Stimulated activated CD4-positive, alpha-beta T cell treated with anti-CD3 and anti-CD28 coated beads, Interleukin-4, amount 100 ng/mL, for 24 hours (primary cell): ENCODE data around the gene INPP4B.

Experiments
- DNase-seq: peaks from one replicate; pipeline ENCODE4 v3.0.0-alpha.2; 2020

Gene INPP4B

DNA sequence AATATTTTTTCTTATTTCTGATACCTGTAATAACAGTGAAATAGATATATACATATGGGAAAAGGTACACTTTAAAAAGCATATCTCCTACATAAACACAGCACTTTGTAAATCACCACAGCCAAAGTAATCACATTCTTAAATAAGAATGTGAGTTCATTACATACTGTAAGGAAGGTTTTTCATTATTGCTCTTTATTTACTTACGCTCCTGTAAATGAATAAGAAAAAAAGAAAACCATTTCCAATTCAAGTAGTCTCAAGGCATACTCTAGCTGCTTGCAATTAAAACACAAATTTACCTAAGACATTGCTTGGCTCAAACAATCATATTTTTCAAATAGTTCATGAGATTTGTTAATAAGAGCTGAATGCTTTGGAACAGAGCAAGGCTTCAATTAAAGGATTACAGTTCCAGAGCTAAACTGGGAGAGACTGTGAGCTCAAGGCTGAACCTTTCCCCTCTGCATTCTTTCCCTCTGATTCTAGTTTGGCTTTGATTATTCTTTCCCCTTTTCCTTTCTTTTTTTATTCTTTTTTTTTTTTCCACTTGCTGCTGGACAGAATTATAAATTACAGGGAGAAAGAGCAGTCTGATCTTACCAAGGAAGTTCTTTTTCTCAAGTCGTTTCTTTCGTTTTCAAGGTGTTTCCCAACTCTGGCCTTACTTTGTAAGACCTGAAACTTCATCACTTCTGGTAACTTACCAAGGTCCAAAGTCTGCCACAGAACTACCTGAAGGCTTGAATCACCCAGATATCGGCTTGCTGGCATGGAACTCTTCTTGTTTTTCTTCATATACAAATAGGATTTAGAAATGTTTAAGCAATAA, 278.3 kb downstream of the INPP4B start:
- peak; percentile 39 for DNase-seq

DNA sequence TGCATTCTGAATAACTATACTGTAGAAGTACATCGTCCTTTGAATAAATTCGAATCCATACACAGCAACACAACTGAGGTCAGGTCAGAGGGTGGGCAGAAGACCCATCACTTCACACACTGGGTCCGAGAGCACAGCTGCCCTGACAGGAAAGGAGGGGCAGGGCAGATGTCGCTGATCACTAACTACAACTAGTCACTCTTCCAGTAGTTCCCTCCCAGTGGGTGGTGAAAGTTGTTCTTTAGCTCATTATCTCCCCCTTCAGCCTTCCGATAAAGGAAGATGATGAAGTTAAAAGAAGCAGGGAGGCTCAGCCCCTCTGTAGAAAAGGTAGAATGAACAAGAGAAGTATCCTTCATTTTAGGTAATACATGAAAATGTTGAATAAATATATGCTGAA, 278.9 kb downstream of the INPP4B start:
- DNase-seq: peak; percentile 72

DNA sequence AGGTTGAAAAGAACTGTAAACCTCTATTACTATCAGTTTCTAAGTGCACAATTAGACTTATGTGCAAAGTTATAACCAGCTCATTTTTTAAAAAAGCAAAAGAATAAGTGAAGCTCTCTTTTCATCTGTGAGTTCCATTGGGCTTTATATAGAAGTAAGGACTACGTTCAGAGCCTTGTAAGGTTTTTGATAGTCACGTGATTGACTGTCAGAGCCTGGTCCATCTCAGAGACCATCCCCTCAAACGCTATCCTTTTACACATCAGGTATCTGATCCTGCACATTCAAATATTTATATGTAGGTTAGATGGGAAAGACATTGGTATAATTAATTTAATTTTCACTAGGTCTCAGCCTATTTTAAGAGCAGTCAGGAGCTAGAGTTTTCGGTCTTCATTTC, 279.3 kb downstream of the INPP4B start:
- no peak for DNase-seq

DNA sequence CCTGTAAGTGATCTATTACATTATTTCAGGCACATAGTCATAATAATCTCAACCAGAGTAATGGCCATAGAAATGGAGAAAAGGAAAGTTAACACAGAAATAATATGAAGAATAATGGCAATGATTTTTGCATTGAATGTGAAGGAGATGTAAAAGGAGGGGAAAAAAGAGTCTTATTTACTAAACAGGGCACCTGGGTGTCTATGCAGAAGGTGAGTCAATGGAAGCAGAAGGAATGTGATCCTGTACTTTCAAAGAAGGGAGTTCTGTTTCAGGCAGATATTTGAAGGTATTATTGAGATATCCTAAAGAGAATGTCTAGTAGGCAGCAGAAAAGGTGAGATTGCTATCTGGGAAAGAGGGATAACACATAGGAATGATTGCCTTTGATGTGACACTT, 279.9 kb downstream of the INPP4B start:
- DNase-seq: no peak

DNA sequence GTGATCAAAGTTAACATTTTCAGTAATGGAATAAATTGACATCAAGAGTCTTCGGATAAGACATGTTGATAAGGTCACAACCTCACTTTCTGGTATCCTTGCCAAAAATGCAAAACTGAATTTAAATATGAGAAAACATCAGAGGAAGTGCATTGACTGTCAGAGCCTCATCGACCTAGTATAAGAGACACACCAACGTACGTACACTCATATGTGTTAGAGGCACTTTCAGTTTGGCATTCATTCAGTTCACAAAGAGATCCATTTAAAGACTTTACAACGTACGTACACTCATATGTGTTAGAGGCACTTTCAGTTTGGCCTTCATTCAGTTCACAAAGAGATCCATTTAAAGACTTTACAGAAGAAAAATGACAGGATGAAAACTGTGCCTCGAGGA, 280.3 kb downstream of the INPP4B start:
- DNase-seq: peak; percentile 40

- no peak for DNase-seq
Observed at GRCh38 chr4:142563682-142564291, 282.3 kb downstream of the INPP4B start.

- DNase-seq: no peak
Observed at GRCh38 chr4:142559986-142560385, 286.1 kb downstream of the INPP4B start.

GRCh38 chr4:142558851-142559250, 287.2 kb downstream of the INPP4B start:
- DNase-seq: no peak

DNA sequence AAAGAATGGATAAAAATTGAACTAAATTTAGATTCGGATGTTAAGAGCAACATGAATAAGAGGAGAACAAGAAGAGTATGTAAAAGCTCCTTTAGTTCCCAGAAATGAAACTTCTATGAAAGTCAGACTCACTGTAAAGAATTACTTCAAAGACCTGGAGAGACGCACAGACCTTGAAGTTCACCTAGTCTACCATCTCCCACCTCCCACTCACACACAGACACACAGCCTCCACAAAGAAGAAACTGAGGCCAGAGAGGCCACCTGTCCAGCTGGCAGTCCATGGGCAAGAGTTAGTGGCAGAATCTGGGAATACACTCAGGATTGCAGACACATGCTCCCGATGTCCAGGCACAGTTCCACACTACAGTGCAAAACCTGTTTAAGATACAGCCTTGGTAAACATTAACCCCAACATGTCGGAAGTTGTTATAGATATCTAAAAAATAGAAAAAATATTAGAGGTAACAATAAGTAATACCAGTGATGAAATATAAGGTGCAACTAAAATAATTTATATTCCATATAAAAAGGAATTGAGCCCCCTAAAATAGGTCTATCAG, 288.8 kb downstream of the INPP4B start:
- no peak for DNase-seq

GRCh38 chr4:142556570-142557238, 289.4 kb downstream of the INPP4B start:
- DNase-seq: no peak

DNA sequence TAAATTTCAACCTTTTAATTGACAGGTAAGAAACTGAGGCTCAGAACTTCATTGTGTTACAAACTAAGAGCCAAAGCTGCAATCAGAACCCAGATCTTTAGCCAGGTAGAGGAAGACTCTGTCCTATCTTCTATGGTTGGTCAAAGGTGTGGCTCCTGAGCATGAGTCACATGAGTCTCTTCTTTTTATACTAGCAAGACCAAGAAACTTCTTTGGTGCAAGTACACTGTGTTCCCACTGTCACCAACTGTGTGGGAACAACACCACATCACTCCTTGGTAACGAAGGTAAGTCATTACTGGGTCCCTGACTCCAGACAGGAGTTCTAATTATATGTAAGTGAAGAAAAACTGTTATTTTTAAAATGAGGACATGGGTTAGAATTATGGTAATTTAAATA, 290.1 kb downstream of the INPP4B start:
- no peak for DNase-seq

GRCh38 chr4:142554412-142554811, 291.7 kb downstream of the INPP4B start:
- DNase-seq: no peak

DNA sequence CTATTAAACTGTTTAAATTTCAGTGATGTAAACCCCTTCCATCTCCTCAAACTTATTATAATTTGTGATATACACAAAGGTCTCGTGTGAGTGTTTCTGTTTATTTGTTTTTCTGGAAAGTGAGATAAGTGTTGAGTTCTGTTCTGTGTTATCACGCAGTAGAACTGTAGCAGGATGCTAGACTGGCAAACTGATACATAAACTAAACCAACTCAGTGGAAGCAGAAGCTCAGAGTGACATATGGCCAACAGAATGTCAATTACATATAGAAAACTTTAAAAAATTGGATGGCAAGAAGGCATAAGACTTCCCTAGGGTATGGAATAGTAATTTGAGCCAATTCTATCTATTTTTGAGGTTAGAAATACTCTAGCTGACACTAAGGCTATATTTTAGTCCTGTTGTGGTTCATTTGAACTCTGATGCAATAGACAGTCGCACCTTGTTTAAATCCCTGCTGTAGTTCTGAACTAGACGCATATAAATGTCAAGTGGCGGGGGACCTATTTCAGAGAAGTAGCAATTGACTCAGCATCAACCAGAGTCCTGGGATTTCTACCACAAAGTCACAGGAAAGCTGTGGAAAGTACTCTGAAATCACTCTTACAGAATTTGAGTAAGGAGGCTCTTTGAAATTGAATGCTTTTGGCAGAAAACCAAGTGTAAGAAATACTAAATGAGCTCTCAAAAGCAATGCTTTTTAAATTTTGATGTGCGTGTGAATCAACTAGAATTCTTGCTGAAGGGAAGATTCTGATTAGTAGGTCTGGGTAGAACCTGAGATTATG, 294.4 kb downstream of the INPP4B start:
- DNase-seq: no peak

DNA sequence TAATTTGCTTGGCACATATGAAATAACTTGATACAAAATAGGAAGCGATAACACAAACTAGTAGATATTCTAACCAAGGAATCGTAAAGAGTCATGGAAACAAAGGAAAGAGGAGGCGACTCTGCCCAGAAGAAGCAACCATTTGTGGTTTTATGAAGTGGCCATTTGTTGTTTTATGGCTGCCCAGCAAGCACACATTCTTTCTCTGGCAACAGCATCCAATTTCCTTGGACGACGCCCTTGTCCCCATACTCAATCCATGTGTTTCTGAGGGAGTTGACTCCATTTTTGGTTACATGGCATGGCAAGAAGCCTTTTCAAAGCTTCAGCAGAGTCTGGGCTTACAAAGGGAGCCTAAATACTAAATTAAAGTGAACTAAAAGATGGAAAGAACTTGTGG, 295.1 kb downstream of the INPP4B start:
- no peak for DNase-seq

DNA sequence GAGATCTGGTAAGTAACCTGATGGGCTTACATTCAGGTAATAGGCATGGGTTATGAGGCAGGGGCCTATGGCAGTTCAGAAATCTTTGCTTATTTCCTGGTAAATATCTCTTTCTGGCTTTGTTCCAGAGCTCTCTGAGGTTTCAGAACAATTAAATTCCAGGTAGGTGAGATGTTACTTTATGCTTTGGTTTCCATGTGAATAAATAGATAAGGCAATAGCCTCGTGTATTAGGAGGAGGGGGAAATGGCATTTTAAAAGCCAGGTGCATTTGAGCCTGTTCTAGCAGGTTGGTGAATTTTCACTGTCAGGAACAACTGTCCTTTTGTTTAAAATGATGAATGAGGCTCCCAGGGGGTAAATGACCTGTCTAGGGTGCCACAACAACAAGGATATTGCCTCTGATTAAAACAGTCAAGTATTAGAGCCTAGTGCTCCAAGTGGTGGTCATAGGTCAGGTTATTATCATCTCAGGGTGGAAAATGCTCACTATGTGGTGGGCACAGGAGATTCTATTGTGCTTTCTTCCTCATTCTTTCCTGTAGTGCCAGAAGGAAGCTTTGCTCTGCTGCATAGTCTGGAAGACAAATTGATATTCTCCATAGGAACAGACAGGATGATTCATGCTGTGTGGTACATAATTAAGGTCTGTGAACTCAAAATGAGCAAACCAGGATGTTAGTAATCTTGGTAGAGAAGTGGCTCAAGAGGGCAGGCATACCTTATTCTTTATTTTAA, 296.2 kb downstream of the INPP4B start:
- DNase-seq: no peak

DNA sequence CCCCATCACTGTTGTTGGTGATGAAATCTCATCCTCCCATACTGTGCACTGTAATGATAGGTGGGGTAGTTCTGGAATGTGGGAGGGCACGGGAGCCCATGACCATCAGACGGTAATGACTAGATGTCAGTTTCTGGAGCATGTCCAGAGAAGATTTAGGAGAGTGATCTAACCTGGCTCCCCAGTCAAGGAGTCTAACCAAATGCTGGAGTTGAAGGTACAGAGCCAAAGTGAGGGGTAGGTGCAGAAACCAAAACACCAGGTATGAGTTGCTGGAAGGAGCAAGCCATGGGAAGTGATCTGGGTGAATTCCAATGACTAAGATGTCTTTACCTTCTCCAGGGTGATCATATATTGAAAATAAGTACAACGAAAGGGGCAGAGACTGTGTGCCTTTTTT, 296.9 kb downstream of the INPP4B start:
- DNase-seq: no peak

- no peak for DNase-seq
Observed at GRCh38 chr4:142548491-142548890, 297.6 kb downstream of the INPP4B start.

DNA sequence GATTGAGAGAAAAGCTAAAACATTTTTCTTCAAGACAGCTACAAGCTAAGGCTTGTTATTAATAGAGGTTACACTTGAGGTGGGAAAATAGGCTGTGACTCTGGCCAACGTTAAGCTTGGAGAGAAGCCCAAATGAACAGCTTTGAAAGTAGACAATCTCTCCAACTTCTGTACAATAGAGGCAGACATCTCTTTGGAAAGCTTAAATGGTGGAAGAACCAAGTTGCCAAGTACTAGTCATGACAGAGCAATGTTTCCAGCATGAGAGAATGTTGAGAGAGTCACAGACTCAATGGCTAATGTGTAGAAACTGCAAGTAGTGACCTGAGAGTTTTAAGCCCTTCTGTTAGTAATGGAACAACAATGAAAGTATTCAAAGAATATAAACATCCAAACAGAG, 298.1 kb downstream of the INPP4B start:
- no peak for DNase-seq

- no peak for DNase-seq
Observed at GRCh38 chr4:142544594-142544993, 301.5 kb downstream of the INPP4B start.

DNA sequence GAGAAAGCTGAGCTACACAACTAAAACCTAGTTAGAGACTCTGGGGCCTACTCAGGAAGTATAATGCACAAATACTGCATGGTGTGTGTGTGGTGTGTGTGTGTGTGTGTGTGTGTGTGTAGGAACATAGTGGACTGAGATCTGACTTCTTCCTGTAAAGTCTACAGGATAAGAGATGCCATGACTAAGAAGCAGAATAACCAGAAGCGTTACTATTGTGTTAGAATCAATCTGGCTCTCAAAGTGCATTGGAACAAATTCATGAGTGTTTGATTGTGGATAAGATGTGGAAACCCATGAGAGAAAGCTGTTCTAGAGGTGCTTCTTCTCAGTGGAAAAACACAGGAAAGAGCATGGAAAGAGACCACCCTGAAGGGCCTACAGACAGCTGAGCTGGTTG, 302.1 kb downstream of the INPP4B start:
- DNase-seq: no peak

DNA sequence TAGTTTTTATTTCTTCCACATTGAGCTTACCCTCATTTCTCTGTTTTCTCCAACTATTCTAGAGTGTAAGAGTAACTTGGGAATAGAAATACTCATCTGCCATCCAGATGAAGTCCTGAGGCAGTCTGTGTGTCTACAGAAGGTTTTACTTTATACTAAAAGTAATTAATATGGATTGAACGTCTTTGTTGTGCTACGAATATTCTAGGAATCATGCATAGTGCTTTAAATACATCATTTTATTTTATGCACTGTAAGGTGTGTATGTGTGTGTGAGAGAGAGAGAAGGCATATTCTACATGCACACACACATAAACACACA, 305.7 kb downstream of the INPP4B start:
- no peak for DNase-seq

DNA sequence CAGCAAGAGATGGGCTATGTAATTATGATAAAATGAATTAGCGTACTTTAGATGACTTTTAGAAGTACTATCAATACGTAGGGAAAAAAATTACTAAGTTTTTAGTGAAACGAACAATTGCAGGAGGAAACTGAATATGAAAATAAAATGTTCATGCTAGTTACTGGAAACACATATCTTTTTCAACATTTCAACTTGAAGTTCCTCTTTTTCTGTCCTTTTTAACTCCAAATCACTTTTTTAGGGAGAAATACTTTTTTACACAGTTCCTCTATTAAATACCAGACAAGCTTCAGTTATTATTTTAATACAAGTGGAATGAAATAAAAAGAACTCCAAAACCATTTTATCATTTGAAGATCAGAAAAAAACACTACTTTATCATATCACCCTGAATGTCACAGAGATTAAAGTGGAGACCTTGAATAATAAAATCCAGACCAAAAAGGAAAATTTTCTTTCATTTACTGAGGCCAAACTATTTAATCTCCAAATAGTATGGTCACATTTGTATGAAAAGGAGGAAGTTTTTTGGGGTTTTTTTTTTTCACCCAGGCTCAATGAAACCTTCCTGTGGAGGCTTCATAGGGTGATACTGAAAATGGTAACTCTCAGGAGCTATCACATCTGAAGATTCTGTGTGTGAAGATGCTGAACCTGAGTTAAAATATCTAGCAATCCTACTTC, 306.2 kb downstream of the INPP4B start:
- no peak for DNase-seq
